NCI-H526 treated with DMSO at 0.1 percent for 48 hours (cell line): ENCODE results near the gene TMEM163.
"Not testable (repeated sequence)": the region's sequence is repeated elsewhere in the genome, so short reads cannot be mapped to it uniquely, and the experiment has no call there.

ENCODE experiments used
- DNase-seq: peaks from one replicate; lab custom pipeline; 2025; lab: John Stamatoyannopoulos, UW

Gene TMEM163

GRCh38 chr2:134527381-134527780, 191.4 kb downstream of the TMEM163 start:
- DNase-seq, result no peak

GRCh38 chr2:134522496-134523455, 196.0 kb downstream of the TMEM163 start:
- DNase-seq, result no peak

- DNase-seq, result no peak
Observed at GRCh38 chr2:134518101-134518500, 200.7 kb downstream of the TMEM163 start.

- no peak for DNase-seq
Observed at GRCh38 chr2:134515137-134515536, 203.7 kb downstream of the TMEM163 start.

GRCh38 chr2:134513465-134513804, 205.4 kb downstream of the TMEM163 start:
- DNase-seq, result no peak

GRCh38 chr2:134512734-134513464, 205.9 kb downstream of the TMEM163 start:
- DNase-seq, result no peak

- no peak for DNase-seq
Observed at GRCh38 chr2:134508391-134508790, 210.4 kb downstream of the TMEM163 start.

- DNase-seq, result no peak
Observed at GRCh38 chr2:134507697-134508096, 211.1 kb downstream of the TMEM163 start.

GRCh38 chr2:134507159-134507558, 211.6 kb downstream of the TMEM163 start:
- DNase-seq, result not testable (repeated sequence)

- no peak for DNase-seq
Observed at GRCh38 chr2:134505446-134505845, 213.4 kb downstream of the TMEM163 start.

GRCh38 chr2:134504586-134505336, 214.0 kb downstream of the TMEM163 start:
- no peak for DNase-seq

GRCh38 chr2:134502104-134502503, 216.7 kb downstream of the TMEM163 start:
- DNase-seq, result no peak

GRCh38 chr2:134501476-134502091, 217.2 kb downstream of the TMEM163 start:
- DNase-seq, result no peak

- DNase-seq, result no peak
Observed at GRCh38 chr2:134500211-134500935, 218.4 kb downstream of the TMEM163 start.

GRCh38 chr2:134499307-134499926, 219.4 kb downstream of the TMEM163 start:
- DNase-seq, result no peak

- DNase-seq, result no peak
Observed at GRCh38 chr2:134498654-134499053, 220.1 kb downstream of the TMEM163 start.

GRCh38 chr2:134493797-134494196, 225.0 kb downstream of the TMEM163 start:
- DNase-seq, result no peak

- DNase-seq, result peak; percentile 69
Observed at GRCh38 chr2:134491771-134492441, 226.9 kb downstream of the TMEM163 start.

GRCh38 chr2:134491022-134491421, 227.8 kb downstream of the TMEM163 start:
- no peak for DNase-seq

- DNase-seq, result no peak
Observed at GRCh38 chr2:134490559-134490958, 228.2 kb downstream of the TMEM163 start.
